ENCODE data around the gene EGR2. TPM values are rescaled to one million over a fixed set of nuclear protein-coding genes. Genes with fewer than 3 reads are reported as not detected.

EGR2 gene
- total RNA-seq, 6 experiments from 2014 or later, result 0.17 to 1.3 (median 0.99) TPM; not detected in 2

DNA sequence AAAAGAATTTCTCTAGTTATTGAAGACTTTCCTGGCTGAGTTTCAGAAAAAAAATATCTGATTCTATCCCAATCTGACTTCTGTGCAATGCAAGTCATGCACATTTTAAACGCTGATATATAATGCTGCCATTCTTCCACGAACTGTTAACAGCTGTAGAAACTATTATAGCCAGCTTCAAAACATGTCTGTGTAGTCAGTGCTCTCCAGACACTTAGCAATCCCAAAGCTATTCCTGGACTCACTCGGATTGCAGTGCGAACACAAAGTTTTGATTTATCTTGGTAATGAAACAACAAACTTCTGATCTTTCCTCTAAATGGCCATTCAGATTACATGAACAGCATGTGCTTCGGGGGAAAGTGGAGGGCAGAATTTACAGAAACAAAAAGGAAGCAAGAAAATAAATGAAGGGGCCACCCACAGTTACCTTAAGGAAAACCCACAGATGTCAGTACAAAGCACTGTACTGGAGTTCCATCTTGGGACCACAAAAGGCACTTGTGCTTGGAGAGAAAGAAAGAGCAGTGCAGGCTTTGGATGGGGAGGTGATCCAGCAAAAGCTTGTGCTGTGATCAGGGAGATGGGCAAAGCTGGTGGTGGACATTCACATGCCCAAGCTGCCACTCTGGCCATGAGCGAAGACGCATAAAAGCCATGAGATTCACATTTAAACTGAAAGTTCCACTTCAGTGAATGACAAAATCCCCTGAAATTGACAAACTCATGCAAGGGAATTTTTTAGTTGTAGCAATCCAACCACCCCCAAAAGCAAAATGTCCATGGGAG, 43.8 kb downstream of the EGR2 start:
- intact Hi-C loops (cut with DNase I), result no loop called here
- H3K4me3 ChIP-seq, result no peak overlapping the region
- H3K9me3 ChIP-seq, result no peaks in the 10 kb centered on the region
- H3K27ac ChIP-seq, result no peak overlapping the region
- DNase-seq (no peak), ATAC-seq (no peak)
- 74% methylated on average over 5 of the region's 7 CpGs for WGBS (ENCODE audit: insufficient coverage, low coverage, low lambda C conversion rate, missing lambda C conversion rate)
- H3K4me1 ChIP-seq, result peaks cover 0 to 3% (median 0%) of the 10 kb centered on the region in 4 donors
- no peaks in the 10 kb centered on the region for H3K36me3 ChIP-seq
- TF ChIP-seq, protein P1, sequence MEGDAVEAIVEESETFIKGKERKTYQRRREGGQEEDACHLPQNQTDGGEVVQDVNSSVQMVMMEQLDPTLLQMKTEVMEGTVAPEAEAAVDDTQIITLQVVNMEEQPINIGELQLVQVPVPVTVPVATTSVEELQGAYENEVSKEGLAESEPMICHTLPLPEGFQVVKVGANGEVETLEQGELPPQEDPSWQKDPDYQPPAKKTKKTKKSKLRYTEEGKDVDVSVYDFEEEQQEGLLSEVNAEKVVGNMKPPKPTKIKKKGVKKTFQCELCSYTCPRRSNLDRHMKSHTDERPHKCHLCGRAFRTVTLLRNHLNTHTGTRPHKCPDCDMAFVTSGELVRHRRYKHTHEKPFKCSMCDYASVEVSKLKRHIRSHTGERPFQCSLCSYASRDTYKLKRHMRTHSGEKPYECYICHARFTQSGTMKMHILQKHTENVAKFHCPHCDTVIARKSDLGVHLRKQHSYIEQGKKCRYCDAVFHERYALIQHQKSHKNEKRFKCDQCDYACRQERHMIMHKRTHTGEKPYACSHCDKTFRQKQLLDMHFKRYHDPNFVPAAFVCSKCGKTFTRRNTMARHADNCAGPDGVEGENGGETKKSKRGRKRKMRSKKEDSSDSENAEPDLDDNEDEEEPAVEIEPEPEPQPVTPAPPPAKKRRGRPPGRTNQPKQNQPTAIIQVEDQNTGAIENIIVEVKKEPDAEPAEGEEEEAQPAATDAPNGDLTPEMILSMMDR (IDR thresholded peaks at IDR 0.05), result no peak
- TF ChIP-seq POLR2A (IDR thresholded peaks at IDR 0.05), result no peak
- no peaks in the 10 kb centered on the region for H3K27me3 ChIP-seq

DNA sequence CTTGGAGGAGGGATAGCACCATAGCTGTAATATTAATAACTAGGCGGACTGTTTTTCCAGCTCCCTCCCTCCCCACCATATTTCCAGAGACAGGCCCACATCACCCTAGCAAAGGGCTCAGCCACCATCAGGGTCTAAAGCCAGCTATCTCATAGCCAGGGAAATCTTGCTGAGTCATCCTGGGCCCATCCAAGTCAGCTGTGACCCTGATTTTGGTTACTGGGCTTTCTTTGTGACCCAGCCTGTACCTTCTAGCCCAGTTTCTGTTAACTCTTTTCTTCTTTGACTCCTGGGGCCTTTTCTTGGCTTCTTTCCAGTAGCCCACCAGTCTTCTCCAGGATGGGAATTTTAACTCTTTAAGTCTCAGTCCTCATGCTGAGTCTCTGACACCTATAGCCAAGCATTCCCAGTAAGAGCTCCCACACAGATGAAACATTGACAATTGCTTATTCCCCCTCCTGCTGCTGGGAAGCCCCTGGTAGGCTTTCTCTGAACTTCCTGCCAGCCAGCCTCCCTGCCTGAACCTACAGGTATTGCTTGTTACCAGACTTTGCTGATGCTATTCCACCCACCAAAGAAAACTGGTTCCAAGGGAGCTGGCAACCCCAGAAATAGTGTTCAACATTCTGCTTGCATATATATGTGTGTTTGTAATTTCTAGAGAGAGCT, 46.5 kb downstream of the EGR2 start:
- TF ChIP-seq, protein P1 (IDR thresholded peaks at IDR 0.05), result no peak
- TF ChIP-seq POLR2A (IDR thresholded peaks at IDR 0.05), result no peak
- 83% methylated on average over 1 of the region's 1 CpG for WGBS (ENCODE audit: insufficient coverage, low coverage, low lambda C conversion rate, missing lambda C conversion rate)
- H3K4me1 ChIP-seq, result peaks cover 0 to 3% (median 0%) of the 10 kb centered on the region in 4 donors

DNA sequence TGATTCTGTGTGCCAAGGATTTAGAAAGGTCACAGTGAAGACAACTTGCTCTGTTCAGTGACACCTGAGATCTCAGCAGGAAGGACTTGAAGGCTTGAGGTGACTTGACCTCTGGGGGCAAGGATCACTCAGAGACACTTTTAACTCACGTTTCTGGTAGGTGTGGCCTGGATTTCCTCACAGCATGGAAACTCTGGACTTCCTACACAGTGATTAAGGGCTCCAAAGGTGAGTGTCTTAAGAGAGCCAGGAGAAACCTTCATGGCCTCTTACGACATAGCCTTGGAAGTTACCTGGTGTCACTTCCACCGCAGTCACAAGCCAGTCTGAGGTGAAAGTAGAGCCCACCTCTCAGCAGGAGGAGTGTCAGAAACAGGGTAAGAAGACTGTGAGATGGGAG, 49.8 kb downstream of the EGR2 start:
- H3K4me1 ChIP-seq, result peaks cover 0 to 3% (median 0%) of the 10 kb centered on the region in 4 donors
- H3K27me3 ChIP-seq, result no peaks in the 10 kb centered on the region
- no peak overlapping the region for H3K4me3 ChIP-seq
- no peak overlapping the region for H3K27ac ChIP-seq
- H3K9me3 ChIP-seq, result no peaks in the 10 kb centered on the region
- intact Hi-C loops (cut with DNase I), result no loop called here
- TF ChIP-seq, protein P1 (IDR thresholded peaks at IDR 0.05), result no peak
- TF ChIP-seq POLR2A (IDR thresholded peaks at IDR 0.05), result no peak
- WGBS (ENCODE audit: insufficient coverage, low coverage, low lambda C conversion rate, missing lambda C conversion rate), result 62% methylated on average over 3 of the region's 3 CpGs
- no peak for DNase-seq
- no peak for ATAC-seq
- H3K36me3 ChIP-seq, result no peaks in the 10 kb centered on the region

More for the DNA sequence above, 46.5 kb downstream of the EGR2 start:
- no peak overlapping the region for H3K27ac ChIP-seq
- H3K36me3 ChIP-seq, result no peaks in the 10 kb centered on the region
- no peaks in the 10 kb centered on the region for H3K9me3 ChIP-seq
- H3K27me3 ChIP-seq, result no peaks in the 10 kb centered on the region
- intact Hi-C loops (cut with DNase I), result no loop called here
- no peak overlapping the region for H3K4me3 ChIP-seq
- no peak for DNase-seq
- ATAC-seq, result no peak

DNA sequence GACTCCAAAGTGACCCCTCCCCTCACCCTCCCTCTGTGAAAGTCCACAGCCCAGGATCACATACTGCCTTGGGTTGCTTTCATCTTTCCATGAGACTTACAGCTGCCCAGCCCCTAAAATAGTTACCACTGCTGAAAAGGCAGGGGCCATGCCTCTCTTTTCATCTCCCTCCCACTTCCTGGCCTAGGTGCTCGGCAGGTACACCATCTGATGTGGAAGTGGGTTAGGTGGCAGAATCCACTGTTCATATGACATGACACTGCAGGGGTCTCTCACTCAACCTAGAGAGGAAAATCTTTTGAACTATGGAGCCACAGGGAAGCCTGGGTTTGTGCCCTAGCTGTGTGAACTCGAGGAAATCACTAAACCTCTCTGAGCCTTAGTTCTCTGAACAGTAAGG, 50.4 kb downstream of the EGR2 start:
- no peak overlapping the region for H3K27ac ChIP-seq

More for the DNA sequence above, 50.4 kb downstream of the EGR2 start:
- 67% methylated on average over 1 of the region's 2 CpGs for WGBS (ENCODE audit: insufficient coverage, low coverage, low lambda C conversion rate, missing lambda C conversion rate)
- no peaks in the 10 kb centered on the region for H3K9me3 ChIP-seq
- intact Hi-C loops (cut with DNase I), result no loop called here
- TF ChIP-seq, protein P1 (IDR thresholded peaks at IDR 0.05), result no peak
- no peak for TF ChIP-seq POLR2A (IDR thresholded peaks at IDR 0.05)
- no peak overlapping the region for H3K4me3 ChIP-seq
- ATAC-seq (no peak), DNase-seq (no peak)
- peaks cover 0 to 3% (median 0%) of the 10 kb centered on the region in 4 donors for H3K4me1 ChIP-seq
- no peaks in the 10 kb centered on the region for H3K27me3 ChIP-seq
- no peaks in the 10 kb centered on the region for H3K36me3 ChIP-seq
